HG03064 (cell line): Measurements from ENCODE around the gene GJB6.

Experiments used
- ATAC-seq: cut with Tn5 transposase; IDR thresholded peaks from one replicate; pipeline ENCODE4 v1.9.1; 2021; ENCODE audit warnings: low read depth; ENCODE audit not compliant: unreplicated experiment

The GJB6 gene

GRCh38 chr13:20190481-20191310, 41.4 kb downstream of the GJB6 start:
- no peak for ATAC-seq

- no peak for ATAC-seq
Observed at GRCh38 chr13:20190076-20190475, 42.0 kb downstream of the GJB6 start.

- no peak for ATAC-seq
Observed at GRCh38 chr13:20188667-20189553, 43.2 kb downstream of the GJB6 start.

- no peak for ATAC-seq
Observed at GRCh38 chr13:20186771-20187170, 45.3 kb downstream of the GJB6 start.

- no peak for ATAC-seq
Observed at GRCh38 chr13:20185366-20186056, 46.6 kb downstream of the GJB6 start.

GRCh38 chr13:20182231-20182846, 49.8 kb downstream of the GJB6 start:
- ATAC-seq: no peak

- no peak for ATAC-seq
Observed at GRCh38 chr13:20181188-20181587, 50.9 kb downstream of the GJB6 start.

GRCh38 chr13:20178156-20178555, 54.0 kb downstream of the GJB6 start:
- no peak for ATAC-seq

GRCh38 chr13:20177049-20177831, 54.9 kb downstream of the GJB6 start:
- no peak for ATAC-seq

- no peak for ATAC-seq
Observed at GRCh38 chr13:20175907-20176652, 56.0 kb downstream of the GJB6 start.

GRCh38 chr13:20175406-20175794, 56.7 kb downstream of the GJB6 start:
- no peak for ATAC-seq

GRCh38 chr13:20174656-20175405, 57.3 kb downstream of the GJB6 start:
- peak; percentile 88 for ATAC-seq

- no peak for ATAC-seq
Observed at GRCh38 chr13:20173116-20173746, 58.9 kb downstream of the GJB6 start.
